H1 (cell line): Measurements from ENCODE around the gene OSBPL2. TPM values are rescaled to one million over a fixed set of nuclear protein-coding genes. Genes with fewer than 3 reads are reported as not detected.

ENCODE experiments used
- CTCF ChIA-PET: fragments of 300-600 bp; sonication (Branson Sonifier 250); formaldehyde crosslinking; loops from one replicate; lab custom pipeline; 2021; ENCODE audit not compliant: partially characterized antibody; lab: Charles Lee
- POLR2A ChIA-PET: fragments of 300-600 bp; sonication (Branson Sonifier 250); formaldehyde crosslinking; loops from one replicate; lab custom pipeline; 2021; ENCODE audit warnings: inconsistent platforms; ENCODE audit not compliant: partially characterized antibody; lab: Charles Lee
- DNase-seq, 2 experiments: peaks; one replicate each; pipeline versions ENCODE4 v3.0.0 to v3.0.0-alpha.2; 2010 to 2022; ENCODE audit warnings: low spot score in 2 of 2, low read depth in 1 of 2, mixed read lengths in 1 of 2
- FAIRE-seq: peaks from 2 replicates; lab custom pipeline; 2011; peaks lifted over from hg19 to GRCh38; lab: Jason Lieb, UNC
- H2AFZ ChIP-seq: 2 replicates; pipeline ENCODE4 v1.8.1; 2012; ENCODE audit warnings: low read length, inconsistent platforms
- H2AK5ac ChIP-seq: 2 replicates; pipeline ENCODE4 v1.6.1; 2013; ENCODE audit warnings: low read depth, low read length
- H2BK120ac ChIP-seq: replicated peaks from 2 replicates; pipeline ENCODE3; 2013; ENCODE audit warnings: low read depth, low read length, inconsistent platforms
- H2BK12ac ChIP-seq: 2 replicates; pipeline ENCODE4 v1.6.1; 2013; ENCODE audit warnings: low read depth, low read length
- H2BK15ac ChIP-seq: 2 replicates; pipeline ENCODE4 v1.6.1; 2013; ENCODE audit warnings: low read length
- H2BK20ac ChIP-seq: 2 replicates; pipeline ENCODE4 v1.6.1; 2013; ENCODE audit warnings: low read length
- H2BK5ac ChIP-seq: 2 replicates; pipeline ENCODE4 v1.6.1; 2013; ENCODE audit warnings: low read depth, low read length
- H3K14ac ChIP-seq: 2 replicates; pipeline ENCODE4 v1.6.1; 2013; ENCODE audit warnings: inconsistent platforms; ENCODE audit not compliant: insufficient read length
- H3K18ac ChIP-seq: 2 replicates; pipeline ENCODE4 v1.6.1; 2013; ENCODE audit warnings: low read length; ENCODE audit errors: extremely low read depth
- H3K23ac ChIP-seq: 2 replicates; pipeline ENCODE4 v1.6.1; 2013; ENCODE audit warnings: inconsistent platforms; ENCODE audit not compliant: insufficient read length
- H3K23me2 ChIP-seq: 2 replicates; pipeline ENCODE4 v1.6.1; 2013; ENCODE audit warnings: low read depth, low read length
- H3K27ac ChIP-seq: 2 replicates; pipeline ENCODE4 v1.6.1; 2011; ENCODE audit warnings: low read depth, low read length, inconsistent platforms
- H3K27me3 ChIP-seq, 4 experiments: replicated peaks in 1 of 4; 1 replicate in 1 of 4; 2 replicates in 3 of 4; pipeline versions ENCODE4 v1.6.1 to v1.8.1; 2011 to 2013; ENCODE audit warnings: low read length in 3 of 4, mild to moderate bottlenecking in 3 of 4, inconsistent platforms in 2 of 4, mixed read lengths in 2 of 4, moderate library complexity in 1 of 4; ENCODE audit not compliant: control insufficient read depth in 3 of 4, insufficient read depth in 3 of 4; ENCODE audit errors: extremely low read depth in 1 of 4
- H3K36me3 ChIP-seq, 4 experiments: 2 replicates each; pipeline versions ENCODE4 v1.6.1 to v1.8.1; 2011 to 2013; ENCODE audit warnings: mild to moderate bottlenecking in 4 of 4, low read length in 3 of 4, moderate library complexity in 2 of 4, control low read depth in 1 of 4, inconsistent platforms in 1 of 4; ENCODE audit not compliant: insufficient read depth in 4 of 4, control insufficient read depth in 2 of 4
- H3K4ac ChIP-seq: replicated peaks from 2 replicates; pipeline ENCODE3; 2013; ENCODE audit warnings: low read length, low read depth, mixed read lengths, inconsistent platforms; ENCODE audit not compliant: insufficient read length
- H3K4me1 ChIP-seq, 4 experiments: replicated peaks in 1 of 4; 1 replicate in 1 of 4; 2 replicates in 3 of 4; pipeline versions ENCODE4 v1.6.1 to v1.8.1; 2011 to 2013; ENCODE audit warnings: low read length in 3 of 4, inconsistent platforms in 2 of 4, mixed read lengths in 1 of 4; ENCODE audit not compliant: insufficient read depth in 4 of 4, control insufficient read depth in 3 of 4
- H3K4me2 ChIP-seq, 2 experiments: 2 replicates each; pipeline versions ENCODE4 v1.6.1 to v1.8.1; 2011 to 2013; ENCODE audit warnings: low read depth in 2 of 2, low read length in 2 of 2, control low read depth in 1 of 2, inconsistent platforms in 1 of 2, mild to moderate bottlenecking in 1 of 2; ENCODE audit not compliant: insufficient read depth in 1 of 2
- H3K4me3 ChIP-seq, 4 experiments: fragments of 200-600, 300-600 bp in 1 of 4; sonication (generic), shearing (Covaris generic), sonication (Bioruptor Twin) in 1 of 4; 2 replicates each; pipeline versions ENCODE4 v1.5.1 to v1.8.1; 2011 to 2016; ENCODE audit warnings: low read length in 4 of 4, low read depth in 3 of 4, control low read depth in 2 of 4, inconsistent platforms in 2 of 4, mild to moderate bottlenecking in 2 of 4, mixed read lengths in 1 of 4, moderate library complexity in 1 of 4; ENCODE audit not compliant: insufficient read depth in 2 of 4; ENCODE audit errors: extremely low read depth in 1 of 4
- H3K56ac ChIP-seq: replicated peaks from 2 replicates; pipeline ENCODE3; 2013; ENCODE audit warnings: low read depth, mild to moderate bottlenecking, mixed read lengths, low read length, inconsistent platforms; ENCODE audit not compliant: insufficient read length
- H3K79me1 ChIP-seq: 2 replicates; pipeline ENCODE4 v1.6.1; 2013; ENCODE audit warnings: low read depth, low read length, control low read depth
- H3K79me2 ChIP-seq, 2 experiments: 2 replicates each; pipeline versions ENCODE4 v1.6.1 to v1.8.1; 2012 to 2013; ENCODE audit warnings: low read length in 2 of 2, mild to moderate bottlenecking in 2 of 2, inconsistent platforms in 1 of 2; ENCODE audit not compliant: insufficient read depth in 2 of 2, control insufficient read depth in 1 of 2
- H3K9ac ChIP-seq, 4 experiments: replicated peaks in 1 of 4; 1 replicate in 1 of 4; 2 replicates in 3 of 4; pipeline versions ENCODE4 v1.6.1 to v1.8.1; 2011 to 2013; ENCODE audit warnings: low read depth in 3 of 4, low read length in 3 of 4, control low read depth in 2 of 4, mild to moderate bottlenecking in 2 of 4, moderate library complexity in 2 of 4, inconsistent platforms in 1 of 4; ENCODE audit errors: extremely low read depth in 1 of 4
- H3K9me3 ChIP-seq, 2 experiments: 2 replicates each; pipeline versions ENCODE4 v1.6.1 to v1.8.1; 2012 to 2013; ENCODE audit warnings: mild to moderate bottlenecking in 2 of 2, moderate library complexity in 2 of 2, control low read depth in 1 of 2, inconsistent platforms in 1 of 2, low read depth in 1 of 2, low read length in 1 of 2, mixed read lengths in 1 of 2; ENCODE audit not compliant: insufficient read depth in 2 of 2
- H4K20me1 ChIP-seq, 2 experiments: replicated peaks in 1 of 2; 2 replicates each; pipeline versions ENCODE3 to v1.8.1; 2011 to 2013; ENCODE audit warnings: inconsistent platforms in 2 of 2, low read length in 2 of 2, mild to moderate bottlenecking in 1 of 2; ENCODE audit not compliant: insufficient read depth in 2 of 2, control insufficient read depth in 1 of 2
- H4K5ac ChIP-seq: 2 replicates; pipeline ENCODE4 v1.6.1; 2013; ENCODE audit warnings: low read length, low read depth, mixed read lengths, inconsistent platforms; ENCODE audit not compliant: insufficient read length
- H4K8ac ChIP-seq: 2 replicates; pipeline ENCODE4 v1.8.0; 2013; ENCODE audit warnings: mild to moderate bottlenecking, moderate library complexity, low read length, inconsistent platforms; ENCODE audit not compliant: insufficient read depth; ENCODE audit errors: extremely low read depth
- H4K91ac ChIP-seq: replicated peaks from 2 replicates; pipeline ENCODE3; 2013; ENCODE audit warnings: low read length, mixed read lengths, inconsistent platforms; ENCODE audit not compliant: insufficient read length
- BRCA1 ChIP-seq: IDR thresholded peaks from 2 replicates; pipeline ENCODE4 v1.6.1; 2012; ENCODE audit warnings: low read depth, low read length, improper control_type of control experiment
- CBX5 ChIP-seq: fragments of 300-800, 300-1000 bp; sonication (generic); IDR thresholded peaks from 2 replicates; pipeline ENCODE4 v1.7.1; 2016; ENCODE audit warnings: antibody characterized with exemption, low read length, low read depth
- CHD1 ChIP-seq: IDR thresholded peaks from 2 replicates; pipeline ENCODE4 v1.6.1; 2012; ENCODE audit warnings: low read depth, low read length, improper control_type of control experiment
- CTBP2 ChIP-seq: IDR thresholded peaks from 2 replicates; pipeline ENCODE4 v1.7.0; 2011; ENCODE audit warnings: borderline replicate concordance, mild to moderate bottlenecking, moderate library complexity, mixed read lengths, low read length; ENCODE audit not compliant: insufficient read depth, insufficient read length
- JUN ChIP-seq: IDR thresholded peaks from 2 replicates; pipeline ENCODE4 v1.6.1; 2011; ENCODE audit warnings: low read depth, mild to moderate bottlenecking, improper control_type of control experiment, low read length
- TCF12 ChIP-seq: IDR thresholded peaks from 2 replicates; pipeline ENCODE4 v1.6.1; 2011; ENCODE audit warnings: low read depth, mild to moderate bottlenecking, low read length
- USF2 ChIP-seq: IDR thresholded peaks from 2 replicates; pipeline ENCODE4 v1.6.1; 2011; ENCODE audit warnings: low read length, improper control_type of control experiment
- ZNF274 ChIP-seq: IDR thresholded peaks from 2 replicates; pipeline ENCODE4 v1.7.0; 2012; ENCODE audit warnings: low read length, borderline replicate concordance; ENCODE audit errors: extremely low read depth
- WGBS, 2 experiments: shearing (Covaris generic) in 1 of 2; methylation state at CpG; one replicate each; pipeline versions ENCODE4 v1.1.6 to v1.1.7; 2013 to 2015; ENCODE audit warnings: low lambda C conversion rate in 2 of 2, mixed read lengths in 2 of 2, inconsistent platforms in 1 of 2, low coverage in 1 of 2, missing lambda C conversion rate in 1 of 2; ENCODE audit not compliant: insufficient replicate concordance in 2 of 2, insufficient coverage in 1 of 2, insufficient read length in 1 of 2; ENCODE audit errors: extremely low coverage in 1 of 2, missing lambda C conversion rate in 1 of 2; 5-methylcytosine and 5-hydroxymethylcytosine counted together
- polyA plus RNA-seq, 7 experiments: library from polyadenylated mRNA; depleted of rRNA in 3 of 7; stranded (reverse) in 5 of 7; unstranded in 2 of 7; fragments of >200 nt in 5 of 7; fragments of 200-250 nt in 2 of 7; gene quantifications; 1 replicate in 5 of 7; 2 replicates in 1 of 7; 4 replicates in 1 of 7; pipeline versions ENCODE4 v1.2.1 to v1.2.3, GENCODE V29; 2011 to 2013; ENCODE audit warnings: missing spikeins in 2 of 7, mixed read lengths in 2 of 7
- total RNA-seq: library from RNA; stranded (reverse); fragmentation: NEBNext Ultra II Directional; extraction: Animal tissue kit (Norgen Biotek cat#: 25700); gene quantifications from 2 replicates; pipeline ENCODE4 v1.2.1, GENCODE V29; 2021
- TF ChIP-seq, protein P1 (sequence below), 3 experiments: IDR thresholded peaks; 1 replicate in 2 of 3; 2 replicates in 1 of 3; pipeline versions ENCODE4 v1.5.1 to v1.6.1; 2011; ENCODE audit warnings: low read length in 3 of 3, mild to moderate bottlenecking in 3 of 3, inconsistent platforms in 2 of 3, low read depth in 1 of 3, moderate library complexity in 1 of 3; ENCODE audit not compliant: insufficient read depth in 1 of 3; ENCODE audit errors: control extremely low read depth in 1 of 3

Gene OSBPL2
- total and polyA plus RNA-seq, 2 of the 8 experiments (the other 6 are each of a cell fraction or from before 2014, with no cell fraction given): 11.7 to 42.4 TPM

GRCh38 chr20:62215991-62216635, 22.2 kb upstream of the OSBPL2 start:
- WGBS, 2 experiments: 90% methylated on average over 15 of the region's 40 CpGs; no CpG with 5 or more reads in 1 of the 2 experiments
- Histone ChIP-seq H3K79me2 (no peaks in the 10 kb centered on the region), H3K18ac (no peak overlapping the region; the same call in 1 of the 2 replicates), H3K9ac (no peak overlapping the region), H2BK15ac (no peak overlapping the region), H3K9me3 (no peaks in the 10 kb centered on the region), H3K27me3 (peaks cover 9 to 32% (median 28%) of the 10 kb centered on the region in 4 experiments), H4K5ac (no peak overlapping the region), H2BK5ac (no peak overlapping the region), H4K20me1 (peaks cover 6 to 13% of the 10 kb centered on the region in 2 experiments), H2BK120ac (no peak overlapping the region), H2AK5ac (no peak overlapping the region), H3K14ac (no peak overlapping the region), H4K8ac (no peak overlapping the region), H3K4ac (no peak overlapping the region), H3K4me1 (peaks cover 0 to 25% (median 12%) of the 10 kb centered on the region in 4 experiments; a peak in 5 of 7 replicates), H2BK12ac (no peak overlapping the region), H4K91ac (no peak overlapping the region), H2AFZ (no peak overlapping the region), H3K23ac (no peak overlapping the region), H3K79me1 (no peaks in the 10 kb centered on the region), H3K4me3 (no peak overlapping the region), H2BK20ac (no peak overlapping the region), H3K56ac (no peak overlapping the region), H3K27ac (no peak overlapping the region), H3K23me2 (peaks cover 19% of the 10 kb centered on the region; the same call in 1 of the 2 replicates), H3K4me2 (no peak overlapping the region), H3K36me3 (no peaks in the 10 kb centered on the region)
- CTCF ChIA-PET: interaction anchor here (0.5 to 1.4 kb wide), 2 partner anchors 12 to 104 kb away, joined by 3 to 5 read pairs; no protein-coding TSS in a partner anchor
- DNase-seq: no peak
- POLR2A ChIA-PET: no interaction called here
- FAIRE-seq: no peak
- TF ChIP-seq BRCA1: no peak
- no peak for TF ChIP-seq CBX5
- no peak for TF ChIP-seq ZNF274
- no peak for TF ChIP-seq CHD1
- TF ChIP-seq, protein P1, sequence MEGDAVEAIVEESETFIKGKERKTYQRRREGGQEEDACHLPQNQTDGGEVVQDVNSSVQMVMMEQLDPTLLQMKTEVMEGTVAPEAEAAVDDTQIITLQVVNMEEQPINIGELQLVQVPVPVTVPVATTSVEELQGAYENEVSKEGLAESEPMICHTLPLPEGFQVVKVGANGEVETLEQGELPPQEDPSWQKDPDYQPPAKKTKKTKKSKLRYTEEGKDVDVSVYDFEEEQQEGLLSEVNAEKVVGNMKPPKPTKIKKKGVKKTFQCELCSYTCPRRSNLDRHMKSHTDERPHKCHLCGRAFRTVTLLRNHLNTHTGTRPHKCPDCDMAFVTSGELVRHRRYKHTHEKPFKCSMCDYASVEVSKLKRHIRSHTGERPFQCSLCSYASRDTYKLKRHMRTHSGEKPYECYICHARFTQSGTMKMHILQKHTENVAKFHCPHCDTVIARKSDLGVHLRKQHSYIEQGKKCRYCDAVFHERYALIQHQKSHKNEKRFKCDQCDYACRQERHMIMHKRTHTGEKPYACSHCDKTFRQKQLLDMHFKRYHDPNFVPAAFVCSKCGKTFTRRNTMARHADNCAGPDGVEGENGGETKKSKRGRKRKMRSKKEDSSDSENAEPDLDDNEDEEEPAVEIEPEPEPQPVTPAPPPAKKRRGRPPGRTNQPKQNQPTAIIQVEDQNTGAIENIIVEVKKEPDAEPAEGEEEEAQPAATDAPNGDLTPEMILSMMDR (IDR thresholded peaks at IDR 0.05; ENCODE audit: control extremely low read depth in 1 of 3, insufficient read depth in 1 of 3, low read depth in 1 of 3, low read length in 3 of 3): no peak
- TF ChIP-seq CTBP2: no peak
- no peak for TF ChIP-seq USF2
- TF ChIP-seq TCF12: no peak
- no peak for TF ChIP-seq JUN
